Activated CD4-positive, alpha-beta T cell treated with anti-CD3 and anti-CD28 coated beads, Interleukin-2, Interleukin-4, amounts not matched to agents 100 ng/mL and 50 ng/mL, durations not matched to agents 16 hours and 8 hours (primary cell): ENCODE results near the gene SH3TC2.

Source experiments
- DNase-seq: peaks from one replicate; pipeline ENCODE4 v3.0.0-alpha.2; 2020; ENCODE audit warnings: low spot score

SH3TC2 gene

DNA sequence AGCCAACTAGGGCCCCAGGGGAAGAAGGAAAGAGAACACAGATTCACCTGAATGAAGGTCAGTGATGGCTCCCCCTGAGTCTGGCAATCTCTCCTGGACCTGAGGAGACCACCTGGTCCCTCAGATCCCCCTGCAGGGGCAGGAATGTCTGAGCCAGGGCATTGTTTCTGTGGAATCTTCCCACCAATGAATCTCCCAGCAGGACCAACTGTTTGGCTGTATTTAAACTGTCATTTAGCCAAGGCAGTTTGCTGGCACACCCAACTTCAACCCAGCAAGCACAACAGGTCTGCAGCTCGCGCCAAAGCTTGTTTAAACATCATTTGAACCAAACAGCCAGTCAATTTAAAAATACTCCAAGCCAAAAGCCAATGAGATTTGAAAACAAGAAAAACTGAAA, 92.6 kb downstream of the SH3TC2 start:
- no peak for DNase-seq

DNA sequence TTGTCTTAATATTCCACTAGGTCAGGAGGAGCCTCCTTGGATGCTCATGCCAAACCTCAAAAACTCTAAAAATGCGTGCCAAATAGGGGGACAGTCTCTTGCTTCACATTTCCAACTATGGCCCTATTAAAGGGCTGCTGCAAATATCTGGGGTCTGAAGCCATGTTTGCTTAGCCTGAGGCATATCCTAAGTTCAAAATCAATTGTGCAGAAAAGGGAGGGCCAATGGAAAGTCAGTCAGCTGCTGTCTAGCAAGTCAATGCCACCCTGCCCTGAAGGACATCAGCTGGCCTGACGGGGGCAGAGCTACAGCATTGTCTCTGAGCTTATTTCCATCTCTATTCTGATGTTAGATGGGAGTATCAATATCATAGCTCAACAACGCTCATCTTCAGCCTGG, 93.6 kb downstream of the SH3TC2 start:
- no peak for DNase-seq

DNA sequence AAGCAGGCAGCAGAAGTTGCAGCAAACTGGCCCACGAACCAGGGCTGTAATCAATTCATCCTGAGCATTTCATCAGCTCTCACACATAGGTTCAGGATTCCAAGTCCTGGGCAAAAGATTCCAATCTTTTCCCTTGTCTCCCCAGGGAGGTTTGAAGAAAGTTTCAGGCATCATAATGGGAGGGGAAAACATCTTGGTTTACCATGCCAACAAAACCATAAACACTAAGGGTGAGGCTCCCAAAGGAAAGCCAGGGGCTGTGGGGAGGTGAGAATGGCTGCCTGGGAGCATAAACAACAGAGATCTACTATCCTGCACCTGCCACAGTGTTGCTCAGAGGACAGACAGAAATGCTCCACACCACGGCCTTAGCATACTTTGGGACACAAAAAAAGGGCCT, 94.6 kb downstream of the SH3TC2 start:
- DNase-seq, result no peak

DNA sequence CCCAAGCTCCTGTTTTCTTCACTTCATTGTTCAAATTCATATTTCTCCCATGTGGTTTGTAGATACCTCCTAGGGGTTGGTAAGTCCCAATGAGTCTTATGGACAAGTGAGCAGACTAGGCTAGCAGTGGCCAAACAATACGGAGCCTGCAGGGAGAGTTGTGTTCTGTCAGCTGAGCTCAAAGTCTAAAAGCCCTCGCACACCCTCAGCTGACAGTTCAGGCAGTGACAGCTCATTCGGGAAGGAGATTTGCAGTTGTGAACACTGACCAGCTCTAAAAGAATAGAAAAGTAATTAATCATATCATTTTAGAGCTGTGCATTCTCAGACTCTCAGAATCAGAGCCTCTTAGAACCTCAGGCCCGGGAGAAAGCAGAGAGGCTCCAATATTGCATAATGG, 95.1 kb downstream of the SH3TC2 start:
- DNase-seq, result no peak

DNA sequence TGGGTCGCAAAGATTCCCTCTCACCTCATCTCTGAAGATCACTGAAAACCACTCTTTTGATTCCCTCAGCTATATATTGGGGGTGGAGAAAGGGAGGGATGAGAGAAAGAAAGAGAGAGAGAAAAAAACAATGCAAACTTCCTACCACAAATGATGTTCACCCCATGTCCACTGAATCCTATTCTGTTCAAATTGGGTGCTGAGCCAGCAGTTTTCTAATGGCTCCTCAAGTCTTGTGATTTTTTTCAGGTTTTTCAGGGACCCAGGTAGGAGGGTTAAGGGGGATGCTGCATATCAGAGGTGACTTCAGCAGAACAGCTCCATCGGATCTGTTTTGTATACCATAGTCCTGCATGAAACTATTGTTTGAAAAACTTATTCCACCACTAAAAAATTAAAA, 95.9 kb downstream of the SH3TC2 start:
- no peak for DNase-seq

DNA sequence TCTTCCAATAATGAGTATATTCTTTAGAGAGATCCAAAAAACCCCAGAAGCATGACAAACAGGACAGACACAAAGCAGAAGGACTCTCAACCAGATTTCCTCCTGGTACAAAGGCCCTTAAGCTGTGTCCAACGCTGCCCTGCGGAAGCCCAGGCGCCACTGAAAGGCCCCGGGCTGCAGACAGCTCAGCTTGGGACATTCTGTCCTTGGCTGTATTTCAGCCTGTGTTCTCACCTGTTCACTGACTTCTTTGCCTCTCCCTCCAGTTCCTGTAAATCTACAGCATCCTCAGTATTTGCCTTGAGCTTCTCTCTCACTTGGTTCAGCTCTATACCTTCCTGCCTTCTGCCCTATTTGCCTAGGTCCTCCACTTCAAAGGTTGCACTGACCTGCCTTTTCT, 96.5 kb downstream of the SH3TC2 start:
- no peak for DNase-seq

DNA sequence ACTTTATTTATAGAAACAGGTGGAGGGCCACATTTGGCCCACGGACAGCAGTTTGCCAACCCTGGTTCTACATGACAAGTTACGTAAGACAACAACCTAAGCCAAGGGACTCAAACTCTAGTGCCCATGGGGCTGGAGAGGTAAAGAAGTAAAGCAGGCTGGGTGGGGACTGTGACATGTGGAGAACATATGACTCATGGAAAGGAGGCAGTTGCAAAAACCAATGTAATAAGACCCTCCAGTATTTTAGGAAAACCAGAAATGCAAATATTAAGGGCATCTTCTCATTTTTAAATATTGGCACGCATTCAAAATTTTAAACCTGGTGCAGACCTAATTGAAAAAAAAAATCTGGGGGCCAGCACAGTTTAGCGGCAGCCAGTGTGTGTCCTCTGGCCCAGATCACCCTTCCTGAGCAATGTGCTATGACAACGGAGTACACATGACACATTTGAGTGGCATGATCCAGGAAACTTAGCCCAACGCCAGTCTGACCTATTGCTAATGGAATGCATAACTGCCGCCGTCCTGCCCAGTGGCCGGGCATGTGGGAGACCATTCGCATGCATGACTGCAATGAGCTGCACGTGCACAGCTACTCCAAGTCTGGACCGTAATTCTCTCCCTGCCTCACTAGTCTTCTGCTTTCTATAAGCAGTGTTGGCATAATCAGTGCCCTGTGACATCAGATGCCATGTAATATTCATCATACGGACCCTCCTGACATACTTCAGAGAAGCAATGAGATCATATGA, 97.2 kb downstream of the SH3TC2 start:
- DNase-seq, result no peak

DNA sequence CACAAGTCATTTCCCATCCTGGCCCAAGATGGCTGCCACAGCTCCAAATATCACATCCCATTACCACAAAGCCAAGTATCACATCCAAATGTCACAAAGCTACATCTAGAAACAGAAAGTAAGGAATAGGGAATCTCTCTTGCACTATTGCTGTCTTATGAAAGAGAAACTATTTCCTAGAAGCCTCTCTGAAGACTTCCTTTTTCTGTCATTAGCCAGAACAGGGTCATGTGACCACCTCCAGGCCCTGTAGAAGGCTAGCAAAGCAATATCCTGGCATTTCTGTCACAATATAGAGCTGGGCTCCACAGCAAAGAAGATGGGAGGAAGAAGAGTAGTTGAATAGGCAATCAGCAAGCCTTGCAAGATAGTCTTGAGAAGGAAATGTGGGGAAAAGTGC, 99.2 kb downstream of the SH3TC2 start:
- no peak for DNase-seq

DNA sequence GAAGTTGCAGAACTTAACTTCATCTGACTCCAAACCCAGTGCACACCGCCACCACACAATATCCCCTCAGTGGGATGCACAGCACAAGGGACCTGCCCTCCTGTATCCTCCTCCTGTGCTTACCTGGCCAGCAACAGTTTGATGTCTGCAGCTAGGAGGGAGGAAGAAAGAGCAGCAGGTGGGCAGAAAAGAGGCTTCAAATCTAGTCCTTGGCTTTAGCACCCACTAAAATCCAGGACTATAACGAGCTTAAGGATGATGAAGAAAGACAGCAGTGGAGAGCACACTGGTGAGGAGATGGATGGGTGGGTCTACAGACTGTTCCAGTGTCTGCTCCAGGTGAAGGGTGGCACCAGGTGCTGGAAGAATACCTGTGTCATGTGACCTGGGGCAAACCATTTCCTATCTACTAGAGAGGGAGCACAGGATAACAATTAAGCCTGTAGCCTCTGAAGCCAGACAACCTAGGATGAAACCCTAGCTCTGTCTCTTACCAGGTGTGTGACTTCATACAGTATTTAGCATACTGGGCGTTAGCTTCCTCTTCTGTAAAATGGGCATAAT, 100.0 kb downstream of the SH3TC2 start:
- DNase-seq, result no peak

DNA sequence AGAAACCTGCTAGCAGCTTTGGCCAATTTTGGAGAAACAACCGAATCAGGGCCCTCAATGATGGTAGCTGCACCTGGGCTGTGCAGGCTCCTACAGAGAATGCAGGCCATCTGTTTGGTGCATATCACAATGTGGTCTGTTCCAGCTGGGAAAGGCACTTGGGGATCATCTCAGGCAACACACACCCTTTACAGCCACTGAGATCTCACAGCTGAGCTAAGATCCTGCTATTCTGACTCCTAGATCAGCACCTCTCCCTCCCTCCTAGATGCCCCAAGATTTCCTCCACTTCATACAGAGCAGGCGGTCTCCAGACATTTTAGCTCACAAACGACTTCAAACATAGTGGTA, 100.7 kb downstream of the SH3TC2 start:
- no peak for DNase-seq

DNA sequence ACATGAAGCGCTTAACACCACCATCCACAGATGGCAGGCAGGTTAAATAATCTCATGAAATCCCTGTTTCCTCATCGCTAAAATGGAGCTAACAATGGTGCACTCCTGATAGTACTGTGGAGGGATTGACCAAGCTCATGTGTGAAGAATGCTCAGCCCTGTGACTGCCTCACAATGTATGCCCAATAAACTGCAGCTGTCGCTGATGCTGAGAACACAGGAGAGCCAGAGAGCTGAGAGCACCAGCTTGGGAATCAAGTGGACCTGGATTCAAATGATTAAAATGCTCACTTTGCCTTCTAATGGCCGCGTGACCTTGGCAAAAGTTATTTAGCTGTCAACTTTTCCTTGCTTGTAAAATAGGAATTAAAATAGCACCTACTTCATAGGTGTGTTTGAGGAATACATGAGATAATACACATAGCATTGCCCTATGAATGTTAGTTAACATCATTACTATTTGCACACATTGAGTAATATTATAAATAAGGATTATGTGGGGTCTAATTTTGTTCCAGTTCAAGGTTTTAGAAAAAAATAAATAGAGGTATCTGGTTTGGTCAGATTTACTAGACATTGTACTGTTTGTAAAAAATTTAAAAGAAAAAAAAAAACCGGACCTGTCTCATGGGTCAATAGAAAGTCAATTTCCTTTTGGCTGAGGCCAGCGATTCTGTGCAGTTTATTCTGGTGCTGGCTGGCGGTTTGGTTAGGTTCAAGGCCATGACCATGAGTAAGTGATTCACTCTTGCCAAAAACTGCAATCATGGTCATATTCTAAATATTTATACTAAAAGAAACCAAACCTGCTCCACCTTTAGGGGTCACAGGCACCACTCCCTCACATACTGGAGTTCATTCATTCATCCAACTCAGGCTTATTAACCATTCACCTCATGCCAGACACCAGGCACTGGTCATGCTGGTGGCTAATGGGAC, 101.3 kb downstream of the SH3TC2 start:
- DNase-seq, result no peak

DNA sequence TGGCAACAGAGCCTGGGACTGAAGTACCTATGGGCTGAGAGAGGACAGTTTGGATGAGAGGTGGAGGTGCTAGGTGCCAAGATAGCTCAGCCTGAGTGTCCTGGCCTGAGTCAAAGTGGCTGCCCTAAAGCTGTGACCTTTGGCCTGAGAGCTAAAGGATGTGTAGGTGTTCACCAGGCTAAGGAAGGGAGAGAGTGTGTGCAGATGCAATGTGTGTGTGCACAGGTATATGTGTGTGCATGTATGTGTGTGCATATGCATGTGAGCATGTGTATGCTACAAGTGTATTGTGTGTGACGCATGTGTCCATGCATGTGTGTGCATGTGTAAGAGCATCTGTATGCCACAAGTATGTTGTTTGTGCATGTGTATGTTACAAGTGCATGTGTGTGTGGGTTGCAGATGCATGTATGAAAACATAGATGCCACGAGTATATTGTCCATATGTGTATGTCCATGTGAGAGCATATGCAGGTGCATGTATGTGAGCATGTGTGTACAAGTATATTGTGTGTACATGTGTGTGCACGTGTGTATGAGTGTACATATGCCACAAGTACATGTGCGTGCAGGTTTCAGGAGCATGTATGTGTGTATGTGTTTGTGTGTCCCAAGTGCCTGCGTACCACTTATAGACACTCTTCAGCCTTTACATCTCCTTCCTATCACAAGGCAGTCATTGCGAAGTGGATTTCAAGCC, 102.6 kb downstream of the SH3TC2 start:
- DNase-seq, result no peak

DNA sequence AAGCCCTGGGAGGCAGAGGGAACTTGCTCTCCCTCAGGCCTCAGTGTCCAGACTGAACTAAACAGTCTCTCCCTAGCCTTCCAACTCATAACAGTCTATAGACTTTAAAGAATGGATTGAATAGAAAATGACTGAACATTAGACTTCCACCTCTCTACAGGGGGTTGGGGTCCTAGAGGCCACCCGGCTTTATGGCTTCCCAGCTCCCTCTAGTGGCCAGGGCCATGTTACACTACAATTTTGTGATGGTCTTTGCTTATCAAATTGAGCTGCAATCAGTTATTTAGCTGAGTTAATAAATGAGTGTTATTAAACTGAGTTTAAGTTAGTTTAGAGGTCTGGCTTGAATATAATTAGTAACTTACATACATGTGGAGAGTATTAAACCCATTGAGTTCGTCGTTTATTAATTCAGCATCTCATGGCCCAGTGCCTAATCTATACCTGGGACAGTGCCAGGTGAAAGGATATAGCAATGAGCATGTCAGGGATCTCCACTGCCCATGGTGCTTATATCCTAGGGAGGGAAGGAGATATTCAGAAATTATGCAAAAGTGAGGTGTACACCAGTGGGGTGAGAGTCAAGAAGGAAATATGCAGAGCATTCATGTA, 105.2 kb downstream of the SH3TC2 start:
- peak; percentile 42 for DNase-seq

DNA sequence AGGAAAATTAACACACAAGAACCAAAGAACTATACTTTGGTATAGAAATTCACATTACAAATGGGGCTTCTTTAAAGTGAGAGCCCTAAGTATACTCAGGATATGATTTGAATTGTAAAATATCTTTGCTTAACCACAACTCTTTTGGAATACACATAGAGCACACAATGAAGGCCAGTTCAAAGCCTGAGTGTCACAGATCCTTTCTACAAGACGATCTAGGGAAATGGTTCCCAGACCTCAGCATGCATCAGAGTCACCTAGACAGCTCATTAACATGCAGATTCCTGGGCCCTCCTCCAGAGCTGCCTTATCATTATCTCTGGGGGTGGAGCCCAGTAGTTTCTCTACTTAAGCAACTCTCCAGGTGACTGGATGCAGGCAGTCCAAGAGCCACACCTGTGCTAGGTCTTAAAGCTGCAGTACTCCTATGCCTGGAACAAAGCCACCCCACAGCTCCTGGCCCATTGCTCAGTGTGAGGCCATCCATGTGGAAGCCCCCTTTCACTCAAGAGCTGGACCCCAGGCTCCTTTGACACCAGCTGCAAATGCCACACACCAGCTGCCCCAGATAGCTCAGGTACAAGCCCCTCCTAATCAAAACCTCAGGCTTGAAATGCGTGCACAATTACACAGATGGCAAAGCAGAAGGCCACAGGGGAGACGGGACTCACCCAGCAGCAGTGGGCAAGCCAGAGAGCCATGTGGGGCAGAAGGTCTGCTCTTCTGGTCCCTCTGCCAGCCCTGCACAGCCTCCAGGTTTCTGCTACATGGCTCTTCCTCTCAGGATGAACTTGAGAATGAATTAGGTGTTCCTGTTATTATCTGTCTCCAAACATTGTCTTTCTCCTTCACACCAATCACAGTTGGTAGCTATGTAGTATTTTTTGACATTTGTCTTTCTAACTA, 106.1 kb downstream of the SH3TC2 start:
- DNase-seq, result no peak
